GM23248 (cell line): ENCODE results near the gene RIPPLY1. TPM values are rescaled to one million over a fixed set of nuclear protein-coding genes. Genes with fewer than 3 reads are reported as not detected.

Experiments
- DNase-seq: peaks from one replicate; pipeline ENCODE4 v3.0.0-alpha.2; 2015
- H2AFZ ChIP-seq: fragments of 200-600 bp; sonication (generic); 2 replicates; pipeline ENCODE4 v1.6.1; 2016; ENCODE audit warnings: antibody characterized with exemption
- H3F3A ChIP-seq: fragments of 200-600 bp; sonication (generic); 2 replicates; pipeline ENCODE4 v1.6.1; 2016; ENCODE audit warnings: mild to moderate bottlenecking, antibody characterized with exemption, mixed run types; ENCODE audit not compliant: insufficient read depth
- H3K27ac ChIP-seq: fragments of 200-600 bp; sonication (generic); 2 replicates; pipeline ENCODE4 v1.5.1; 2016; ENCODE audit warnings: mild to moderate bottlenecking
- H3K27me3 ChIP-seq: fragments of 200-600 bp; sonication (generic); replicated peaks from 2 replicates; pipeline ENCODE4 v1.6.1; 2016; ENCODE audit warnings: mild to moderate bottlenecking; ENCODE audit not compliant: insufficient read depth
- H3K36me3 ChIP-seq: fragments of 200-600 bp; sonication (generic); 2 replicates; pipeline ENCODE4 v1.6.1; 2016; ENCODE audit warnings: low read depth, mild to moderate bottlenecking
- H3K4me1 ChIP-seq: fragments of 200-600 bp; sonication (generic); 2 replicates; pipeline ENCODE4 v1.6.1; 2016; ENCODE audit warnings: mild to moderate bottlenecking; ENCODE audit not compliant: insufficient read depth
- H3K4me2 ChIP-seq: fragments of 200-600 bp; sonication (generic); one replicate; pipeline ENCODE4 v1.6.1; 2016; ENCODE audit warnings: mild to moderate bottlenecking; ENCODE audit not compliant: unreplicated experiment
- H3K4me3 ChIP-seq: fragments of 200-600 bp; sonication (generic); 2 replicates; pipeline ENCODE4 v1.5.1; 2016; ENCODE audit warnings: mild to moderate bottlenecking
- H3K79me2 ChIP-seq: fragments of 200-600 bp; sonication (generic); 2 replicates; pipeline ENCODE4 v1.6.1; 2016; ENCODE audit warnings: mild to moderate bottlenecking; ENCODE audit not compliant: insufficient read depth
- H3K9ac ChIP-seq: fragments of 200-600 bp; sonication (generic); 2 replicates; pipeline ENCODE4 v1.6.1; 2016; ENCODE audit warnings: mild to moderate bottlenecking
- H3K9me2 ChIP-seq: fragments of 200-600 bp; sonication (generic); 2 replicates; pipeline ENCODE4 v1.6.1; 2016; ENCODE audit warnings: mixed run types, mild to moderate bottlenecking, moderate library complexity; ENCODE audit not compliant: insufficient read depth
- H3K9me3 ChIP-seq: fragments of 200-600 bp; sonication (generic); one replicate; pipeline ENCODE4 v1.6.1; 2017; ENCODE audit warnings: low read depth
- H4K20me1 ChIP-seq: fragments of 200-600 bp; sonication (generic); 2 replicates; pipeline ENCODE4 v1.6.0; 2016; ENCODE audit not compliant: insufficient read depth
- EZH2 ChIP-seq: fragments of 200-600 bp; sonication (generic); IDR thresholded peaks from 2 replicates; pipeline ENCODE4 v1.6.1; 2018; ENCODE audit warnings: antibody characterized with exemption, mild to moderate bottlenecking; ENCODE audit not compliant: insufficient read depth, poor library complexity, severe bottlenecking
- EZH2phosphoT487 ChIP-seq: fragments of 200-600 bp; sonication (generic); IDR thresholded peaks from 2 replicates; pipeline ENCODE4 v1.6.1; 2018; ENCODE audit warnings: antibody characterized with exemption, moderate library complexity, mild to moderate bottlenecking, low read depth; ENCODE audit not compliant: insufficient read depth
- WGBS, 2 experiments: methylation state at CpG; one replicate each; pipeline ENCODE4 v1.1.6; 2015 to 2017; ENCODE audit warnings: low lambda C conversion rate in 2 of 2, low coverage in 1 of 2; ENCODE audit errors: missing lambda C conversion rate in 2 of 2; 5-methylcytosine and 5-hydroxymethylcytosine counted together
- in situ Hi-C: fragments of 300-500 bp; cut with MboI; formaldehyde crosslinking; loops from 2 replicates; pipeline ENCODE4 v1.15.0; 2020
- polyA plus RNA-seq: library from polyadenylated mRNA; unstranded; fragments of >200 nt; fragmentation: Nextera tagmentation; extraction: Ambion mirVana; gene quantifications from 2 replicates; pipeline ENCODE4 v1.2.1, GENCODE V29; 2016
- total RNA-seq: library from RNA; depleted of rRNA; stranded (reverse); fragments of >200 nt; shearing (Covaris generic); gene quantifications from 2 replicates; pipeline ENCODE4 v1.2.3, GENCODE V29; 2014

Gene RIPPLY1
- total and polyA plus RNA-seq, 2 experiments from 2014 or later = not detected

- H3K4me1 ChIP-seq = peaks cover 24% of the 10 kb centered on the region
- H3K4me3 ChIP-seq = no peak overlapping the region
- DNase-seq = no peak
- H3K9ac ChIP-seq = no peak overlapping the region
- H3K27me3 ChIP-seq = no peaks in the 10 kb centered on the region
- no peaks in the 10 kb centered on the region for H3K79me2 ChIP-seq
- H3K9me2 ChIP-seq = no peaks in the 10 kb centered on the region
- no peaks in the 10 kb centered on the region for H4K20me1 ChIP-seq
- no peaks in the 10 kb centered on the region for H3K36me3 ChIP-seq
- in situ Hi-C loops = no loop called here
- WGBS, 2 experiments = 52 to 58% methylated on average over 2 of the region's 2 CpGs
- H3K27ac ChIP-seq = no peak overlapping the region
- TF ChIP-seq EZH2phosphoT487 (no peak), EZH2 (no peak)
- no peak overlapping the region for H3K4me2 ChIP-seq
- no peaks in the 10 kb centered on the region for H3K9me3 ChIP-seq
- H2AFZ ChIP-seq = no peak overlapping the region
- H3F3A ChIP-seq = peaks cover 9% of the 10 kb centered on the region; the same call in 1 of the 2 replicates
Measured at GRCh38 chrX:106899276-106899675, 3.9 kb downstream of the RIPPLY1 start.

- Histone ChIP-seq H3K36me3 (no peaks in the 10 kb centered on the region), H3K4me1 (peaks cover 24% of the 10 kb centered on the region), H3K79me2 (no peaks in the 10 kb centered on the region), H3K27ac (no peak overlapping the region), H3F3A (peaks cover 9% of the 10 kb centered on the region; the same call in 1 of the 2 replicates), H4K20me1 (no peaks in the 10 kb centered on the region), H3K9ac (no peak overlapping the region), H3K9me2 (no peaks in the 10 kb centered on the region), H3K4me3 (no peak overlapping the region), H2AFZ (no peak overlapping the region), H3K9me3 (no peaks in the 10 kb centered on the region), H3K4me2 (no peak overlapping the region), H3K27me3 (no peaks in the 10 kb centered on the region)
- DNase-seq = peak; percentile 55
- 80 to 88% methylated on average over 1 of the region's 1 CpG for WGBS, 2 experiments
- TF ChIP-seq EZH2 = no peak
- no peak for TF ChIP-seq EZH2phosphoT487
- in situ Hi-C loops = no loop called here
Measured at GRCh38 chrX:106898462-106898861, 4.7 kb downstream of the RIPPLY1 start.

- H4K20me1 ChIP-seq = no peaks in the 10 kb centered on the region
- no peak overlapping the region for H3K4me3 ChIP-seq
- H3K9ac ChIP-seq = no peak overlapping the region
- no peaks in the 10 kb centered on the region for H3K36me3 ChIP-seq
- TF ChIP-seq EZH2phosphoT487 (no peak), EZH2 (no peak)
- H3K27me3 ChIP-seq = no peaks in the 10 kb centered on the region
- no peak overlapping the region for H3K4me2 ChIP-seq
- H3K27ac ChIP-seq = 0 out of 2 replicates have a peak overlapping the region, but pooled peaks have one; percentile 8
- peak overlapping the region; percentile 62 for H2AFZ ChIP-seq
- no peaks in the 10 kb centered on the region for H3K9me2 ChIP-seq
- H3K4me1 ChIP-seq = peaks cover 24% of the 10 kb centered on the region
- WGBS, 2 experiments = 70 to 80% methylated on average over 4 to 6 of the region's 6 CpGs
- no peaks in the 10 kb centered on the region for H3K9me3 ChIP-seq
- peak; percentile 68 for DNase-seq
- in situ Hi-C loops = no loop called here
- no peaks in the 10 kb centered on the region for H3K79me2 ChIP-seq
- peaks cover 9% of the 10 kb centered on the region; the same call in 1 of the 2 replicates for H3F3A ChIP-seq
Measured at GRCh38 chrX:106897259-106897658, 5.9 kb downstream of the RIPPLY1 start.

GRCh38 chrX:106894978-106895452 is 8.1 kb downstream of the RIPPLY1 start:
- Histone ChIP-seq H3F3A (peaks cover 9% of the 10 kb centered on the region; the same call in 1 of the 2 replicates), H3K4me3 (no peak overlapping the region), H2AFZ (peak overlapping the region; percentile 26; the same call in 1 of the 2 replicates), H3K27me3 (no peaks in the 10 kb centered on the region), H3K27ac (peak overlapping the region; percentile 37), H3K4me2 (peak overlapping the region; percentile 7), H3K79me2 (no peaks in the 10 kb centered on the region), H3K9me2 (no peaks in the 10 kb centered on the region), H3K9ac (no peak overlapping the region), H3K36me3 (no peaks in the 10 kb centered on the region), H4K20me1 (no peaks in the 10 kb centered on the region), H3K4me1 (peaks cover 24% of the 10 kb centered on the region), H3K9me3 (no peaks in the 10 kb centered on the region)
- in situ Hi-C loops = no loop called here
- 15 to 30% methylated on average over 2 to 3 of the region's 3 CpGs for WGBS, 2 experiments
- peak; percentile 89 for DNase-seq
- TF ChIP-seq EZH2 = no peak
- no peak for TF ChIP-seq EZH2phosphoT487
